Stimulated activated CD4-positive, alpha-beta T cell treated with anti-CD3 and anti-CD28 coated beads, Interleukin-12 subunit alpha, Interleukin-12 subunit beta, amount 100 ng/mL, for 48 hours (primary cell): ENCODE measurements around the gene ATP6V0E2.
"Not testable (repeated sequence)": the region's sequence is repeated elsewhere in the genome, so short reads cannot be mapped to it uniquely, and the experiment has no call there.

Source experiments
- DNase-seq, 3 donors: peaks; one replicate each; pipeline ENCODE4 v3.0.0-alpha.2; 2020; ENCODE audit warnings: low read depth in 2 of 3, low spot score in 1 of 3

The ATP6V0E2 gene

DNA sequence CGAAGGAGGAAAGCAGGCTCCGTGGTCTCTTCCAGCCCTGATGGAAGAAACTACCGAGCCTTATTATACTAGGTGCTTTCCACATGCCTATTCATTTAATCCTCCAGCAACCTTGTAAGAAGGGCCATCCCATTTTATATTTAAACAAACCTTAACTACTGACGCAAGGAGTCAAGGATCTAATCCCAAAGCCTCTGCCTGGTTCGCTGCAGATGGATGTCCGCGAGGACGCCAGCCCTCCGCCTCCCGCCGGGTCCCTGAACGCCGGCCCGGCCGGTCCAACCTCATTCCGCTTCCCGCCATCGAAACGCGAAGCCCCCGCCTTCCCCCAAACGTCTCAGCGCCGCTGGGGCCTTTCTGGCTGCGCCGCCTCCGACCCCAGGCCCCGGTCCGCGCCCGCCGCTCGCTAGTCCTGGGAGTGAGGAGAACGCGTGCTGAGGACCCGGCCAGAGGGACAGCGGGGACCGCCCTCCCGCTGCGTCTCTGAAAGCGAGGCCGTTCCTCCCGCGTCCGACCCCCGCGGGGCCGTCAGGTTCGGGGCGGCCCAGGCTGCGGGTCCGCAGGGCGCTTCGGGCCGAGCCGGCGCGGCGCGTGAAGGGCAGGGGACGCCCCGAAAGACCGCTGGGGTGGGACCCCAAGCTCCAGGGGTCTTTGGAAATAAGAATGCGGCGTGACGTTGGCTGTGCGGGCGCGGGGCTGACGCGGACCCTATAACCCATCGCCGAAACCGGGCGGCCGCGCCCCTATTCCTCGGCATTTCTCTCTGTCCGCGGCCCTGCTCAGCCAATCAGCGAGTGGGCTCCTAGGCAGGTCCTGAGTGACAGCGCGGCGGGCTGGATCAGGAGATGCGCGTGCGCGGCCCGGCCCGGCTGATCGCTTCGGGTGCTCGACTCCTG, at the start of gene ATP6V0E2:
ATP6V0E2 (plus strand) TSS at position 896 of the 896 bp plus-strand sequence. CDS start 97 bp downstream, outside the sequence.
- peak; percentile 80 to 92 (median 90) for DNase-seq

DNA sequence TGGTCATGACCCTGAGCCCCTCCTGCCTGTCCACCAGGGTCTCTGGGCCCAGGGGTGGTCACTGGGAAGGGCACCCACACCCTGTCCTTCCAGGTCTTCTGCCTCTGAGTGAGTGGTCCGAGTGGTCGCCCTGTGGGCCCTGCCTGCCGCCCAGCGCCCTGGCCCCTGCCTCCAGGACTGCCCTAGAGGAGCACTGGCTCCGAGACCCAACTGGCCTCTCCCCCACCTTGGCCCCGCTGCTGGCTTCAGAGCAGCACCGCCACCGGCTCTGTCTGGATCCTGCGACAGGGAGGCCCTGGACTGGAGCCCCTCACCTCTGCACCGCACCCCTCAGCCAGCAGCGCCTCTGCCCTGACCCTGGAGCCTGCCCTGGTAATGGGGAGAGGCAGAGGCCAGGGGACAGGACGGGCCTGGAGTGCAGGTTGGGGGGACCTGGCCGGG, 49.4 kb upstream of the ATP6V0E2 start:
- no peak for DNase-seq

DNA sequence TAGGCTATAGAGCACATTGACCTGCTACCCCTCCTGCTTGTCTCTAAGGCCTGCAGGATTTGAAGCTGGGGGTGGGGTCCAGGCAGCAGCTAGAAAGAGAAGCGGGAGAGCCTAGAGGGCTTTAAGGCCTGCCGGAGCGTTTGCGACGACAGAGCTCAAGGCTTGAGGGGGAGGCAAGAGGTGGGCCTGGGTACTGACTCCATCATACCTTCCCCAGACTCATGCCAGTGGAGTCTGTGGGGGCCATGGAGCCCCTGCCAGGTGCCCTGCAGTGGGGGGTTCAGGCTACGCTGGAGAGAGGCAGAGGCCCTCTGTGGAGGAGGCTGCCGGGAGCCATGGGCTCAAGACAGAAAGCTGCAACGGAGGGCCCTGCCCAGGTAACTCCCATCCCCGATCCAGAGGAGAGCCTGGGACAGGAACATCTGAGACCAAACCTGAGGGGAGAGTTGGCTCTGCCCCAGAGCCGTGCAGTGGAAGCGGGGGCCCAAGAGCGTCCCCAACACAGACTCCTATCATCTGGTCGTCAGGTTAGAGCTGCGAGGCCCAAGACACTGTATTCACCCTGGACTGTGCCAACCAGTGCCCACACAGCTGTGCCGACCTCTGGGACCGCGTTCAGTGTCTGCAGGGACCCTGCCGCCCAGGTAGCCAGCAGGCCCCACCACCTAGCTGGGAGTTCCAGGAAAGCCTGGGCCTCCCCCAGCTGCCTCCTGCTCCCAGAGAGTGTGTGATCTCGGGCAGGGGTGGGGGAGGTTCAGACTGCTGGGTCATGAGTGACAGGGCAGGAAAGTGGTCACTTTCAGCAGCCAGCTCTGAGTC, 48.8 kb upstream of the ATP6V0E2 start:
- DNase-seq, result no peak

DNA sequence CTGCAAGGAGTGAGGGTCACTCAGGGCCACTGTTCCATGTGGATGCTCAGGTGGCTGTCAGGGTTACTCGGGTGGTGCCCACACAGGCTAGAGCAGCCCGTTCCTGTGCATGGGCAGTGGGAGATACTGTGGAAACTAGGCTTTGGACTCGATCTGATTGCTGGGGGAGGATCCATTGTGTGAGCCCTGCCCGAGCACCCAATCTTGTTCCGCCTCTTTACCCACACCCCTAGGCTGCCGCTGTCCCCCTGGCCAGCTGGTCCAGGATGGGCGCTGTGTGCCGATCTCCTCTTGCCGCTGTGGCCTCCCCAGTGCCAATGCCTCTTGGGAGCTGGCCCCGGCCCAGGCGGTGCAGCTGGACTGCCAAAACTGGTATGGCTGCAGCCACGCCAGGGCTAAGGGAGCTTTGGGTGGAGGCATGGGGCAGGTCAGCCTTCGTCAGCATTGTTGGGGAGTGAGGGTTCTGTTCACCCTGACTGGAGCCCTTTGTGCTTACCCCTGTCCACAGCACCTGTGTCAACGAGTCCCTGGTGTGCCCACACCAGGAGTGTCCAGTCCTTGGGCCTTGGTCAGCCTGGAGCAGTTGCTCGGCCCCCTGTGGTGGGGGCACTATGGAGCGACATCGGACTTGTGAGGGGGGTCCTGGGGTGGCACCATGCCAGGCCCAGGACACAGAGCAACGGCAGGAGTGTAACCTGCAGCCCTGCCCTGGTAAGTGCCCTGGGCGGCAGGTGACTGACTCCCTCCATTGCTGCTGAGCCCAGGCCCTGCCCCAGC, 48.0 kb upstream of the ATP6V0E2 start:
- DNase-seq, result no peak

DNA sequence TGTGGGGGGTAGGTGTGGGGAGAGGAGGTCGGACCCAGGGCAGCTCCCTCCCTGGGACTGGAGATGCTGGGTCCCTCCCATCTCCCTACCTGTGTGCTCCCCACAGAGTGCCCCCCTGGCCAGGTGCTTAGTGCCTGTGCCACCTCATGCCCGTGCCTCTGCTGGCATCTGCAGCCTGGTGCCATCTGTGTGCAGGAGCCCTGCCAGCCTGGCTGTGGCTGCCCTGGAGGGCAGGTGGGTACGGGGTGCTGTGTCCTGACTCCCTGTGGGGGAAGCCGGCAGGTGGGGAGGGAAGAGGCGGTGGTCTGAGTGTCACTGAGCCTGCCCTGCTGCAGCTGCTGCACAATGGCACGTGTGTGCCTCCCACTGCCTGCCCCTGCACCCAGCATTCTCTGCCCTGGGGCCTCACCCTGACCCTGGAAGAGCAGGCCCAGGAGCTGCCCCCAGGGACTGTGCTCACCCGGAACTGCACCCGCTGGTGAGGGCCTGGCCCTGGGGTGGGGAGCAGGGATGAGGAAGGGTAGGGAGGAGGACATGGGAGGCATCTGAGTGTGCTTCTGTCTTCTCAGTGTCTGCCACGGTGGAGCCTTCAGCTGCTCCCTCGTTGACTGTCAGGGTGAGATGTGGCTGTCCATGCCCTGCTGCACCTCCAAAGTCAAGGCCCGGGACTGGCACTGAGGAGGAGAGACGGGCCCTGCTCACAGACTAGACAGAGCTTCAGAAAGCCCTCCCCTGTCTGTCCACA, 47.3 kb upstream of the ATP6V0E2 start:
- DNase-seq, result no peak

DNA sequence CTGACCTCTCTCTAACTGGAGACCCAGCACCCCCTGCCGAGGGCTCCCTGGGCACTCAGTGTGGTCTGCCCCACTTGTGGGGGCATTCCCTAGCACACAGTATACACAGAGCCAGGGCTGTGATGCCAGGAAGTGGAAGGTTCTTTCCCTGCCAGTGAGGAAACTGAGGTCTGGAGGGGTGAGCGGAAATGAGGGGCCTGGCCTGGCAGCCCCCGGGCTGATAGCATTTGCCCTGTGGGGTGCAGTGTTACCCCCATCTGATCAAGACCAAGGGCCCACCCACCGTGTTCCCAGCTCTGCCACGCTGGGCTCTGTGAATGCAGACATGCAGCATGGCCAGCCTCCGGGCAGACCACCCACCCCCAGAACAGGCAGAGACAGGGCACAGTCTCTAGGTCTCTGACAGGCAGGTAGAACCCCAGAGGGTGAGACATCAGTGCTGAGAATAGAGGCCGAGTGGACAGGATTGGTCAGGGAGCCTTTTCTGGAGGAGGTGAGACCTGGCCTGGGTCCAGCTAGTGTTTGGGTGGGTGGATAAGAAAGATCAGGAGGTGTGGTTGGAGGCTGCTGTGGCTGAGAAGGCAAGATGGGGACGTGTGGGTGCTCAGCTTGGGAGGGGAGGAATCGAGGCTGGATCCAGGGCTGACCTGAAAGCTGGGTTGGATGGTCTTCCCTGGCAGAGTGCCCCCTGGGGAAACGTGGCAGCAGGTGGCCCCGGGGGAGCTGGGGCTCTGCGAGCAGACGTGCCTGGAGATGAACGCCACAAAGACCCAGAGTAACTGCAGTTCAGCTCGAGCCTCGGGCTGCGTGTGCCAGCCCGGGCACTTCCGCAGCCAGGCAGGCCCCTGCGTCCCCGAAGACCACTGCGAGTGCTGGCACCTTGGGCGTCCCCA, 46.4 kb upstream of the ATP6V0E2 start:
- no peak for DNase-seq

DNA sequence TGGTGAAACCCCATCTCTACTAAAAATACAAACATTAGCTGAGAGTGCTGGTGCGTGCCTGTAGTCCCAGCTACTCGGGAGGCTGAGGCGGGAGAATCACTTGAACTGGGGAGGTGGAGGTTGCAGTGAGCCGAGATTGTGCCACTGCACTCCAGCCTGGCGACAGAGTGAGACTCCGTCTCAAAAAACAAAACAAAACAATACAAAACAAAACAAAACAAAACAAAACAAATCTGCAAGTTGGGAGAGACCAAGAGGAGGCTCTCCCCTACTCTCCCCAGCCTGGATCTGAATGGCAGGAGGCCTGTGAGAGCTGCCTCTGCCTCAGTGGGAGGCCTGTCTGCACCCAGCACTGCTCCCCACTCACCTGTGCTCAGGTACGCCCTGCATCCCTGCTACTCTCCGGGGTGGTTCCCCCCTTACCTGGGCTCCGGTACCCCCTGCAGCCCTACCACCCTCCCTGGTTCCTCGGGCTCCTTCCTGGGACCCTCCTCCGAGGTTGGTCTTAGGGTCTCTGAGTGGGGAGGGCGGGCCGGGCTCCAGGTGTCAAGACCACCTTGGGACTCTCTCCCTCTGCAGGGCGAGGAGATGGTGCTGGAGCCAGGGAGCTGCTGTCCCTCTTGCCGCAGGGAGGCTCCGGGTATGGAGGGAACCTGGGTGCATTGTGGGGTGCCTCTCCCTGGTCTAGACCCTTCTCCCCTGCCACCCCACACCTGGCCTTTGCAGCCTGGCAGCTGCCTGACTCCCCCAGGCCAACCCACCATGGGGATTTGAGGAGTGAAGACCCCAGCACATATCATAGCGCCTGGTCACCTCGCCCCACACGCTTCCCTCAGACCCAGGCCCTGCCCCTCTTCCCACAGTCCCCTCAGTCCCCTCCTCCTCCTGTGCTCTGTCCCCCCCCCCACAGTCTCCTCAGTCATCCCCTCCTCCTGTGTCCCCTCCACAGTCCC, 45.1 kb upstream of the ATP6V0E2 start:
- DNase-seq, result no peak

DNA sequence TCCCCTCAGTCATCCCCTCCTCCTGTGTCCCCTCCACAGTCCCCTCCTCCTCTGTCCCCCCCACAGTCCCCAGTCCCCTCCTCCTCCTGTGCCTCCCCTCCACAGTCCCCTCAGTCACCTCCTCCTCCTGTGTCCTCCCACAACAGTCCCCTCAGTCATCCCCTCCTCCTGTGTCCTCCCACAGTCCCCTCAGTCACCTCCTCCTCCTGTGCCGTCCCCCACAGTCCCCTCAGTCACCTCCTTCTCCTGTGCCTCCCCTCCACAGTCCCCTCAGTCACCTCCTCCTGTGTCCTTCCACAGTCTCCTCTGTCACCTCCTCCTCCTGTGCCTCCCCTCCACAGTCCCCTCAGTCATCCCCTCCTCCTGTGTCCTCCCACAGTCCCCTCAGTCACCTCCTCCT, 43.2 kb upstream of the ATP6V0E2 start:
- DNase-seq, result not testable (repeated sequence)

DNA sequence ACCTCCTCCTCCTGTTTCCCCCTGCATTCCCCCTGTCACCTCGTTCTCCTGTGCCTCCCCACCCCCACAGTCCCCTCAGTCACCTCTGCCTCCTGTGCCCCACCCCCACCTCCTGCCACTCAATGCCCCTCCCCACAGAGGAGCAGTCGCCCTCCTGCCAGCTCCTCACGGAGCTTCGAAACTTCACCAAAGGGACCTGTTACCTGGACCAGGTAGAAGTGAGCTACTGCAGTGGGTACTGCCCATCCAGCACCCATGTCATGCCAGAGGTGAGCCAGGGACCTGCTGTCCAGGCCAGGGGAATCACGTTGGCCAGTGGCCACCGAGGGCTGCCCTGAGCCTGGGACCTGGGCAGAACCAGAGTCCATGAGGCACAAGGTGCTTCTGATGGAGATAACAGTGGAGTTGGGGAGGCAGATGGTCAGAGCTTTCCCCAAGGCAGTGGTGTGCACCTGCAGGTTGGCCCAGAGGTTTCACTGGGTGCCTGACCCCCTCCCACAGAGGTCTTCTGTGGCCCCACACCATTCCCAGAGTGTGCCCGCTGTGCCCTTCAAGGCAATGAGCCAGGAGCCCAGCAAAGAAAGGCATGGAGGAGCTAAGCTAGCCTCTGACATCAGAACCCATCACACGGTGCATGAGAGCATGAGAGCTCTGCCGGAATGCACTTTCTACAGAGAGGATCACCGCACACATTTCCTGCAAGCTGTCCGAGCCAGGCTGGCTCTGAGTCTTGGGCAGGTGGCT, 42.6 kb upstream of the ATP6V0E2 start:
- no peak for DNase-seq

DNA sequence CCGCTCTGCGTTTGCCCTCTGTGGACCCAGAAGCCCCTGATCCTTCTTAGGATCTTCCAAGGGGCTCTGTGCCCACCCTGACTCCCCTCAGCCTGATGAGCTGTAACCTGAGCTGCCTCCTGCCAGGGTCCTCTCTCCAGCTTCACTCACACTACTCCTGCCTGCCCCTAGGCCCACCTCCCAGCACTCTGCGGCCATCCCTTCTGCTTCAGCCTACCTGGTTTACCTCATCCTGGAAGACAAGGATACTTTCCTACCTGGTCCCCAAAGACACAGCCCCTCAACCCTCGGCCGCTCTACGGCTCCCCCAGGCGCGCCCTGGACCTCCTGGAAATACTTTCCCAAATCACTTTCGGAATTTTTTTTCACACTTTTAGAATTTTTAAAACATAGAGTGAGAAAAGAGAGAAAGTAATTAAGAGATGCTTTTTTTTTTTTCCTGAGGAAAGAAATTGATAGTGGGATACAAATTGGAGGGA, 42.0 kb upstream of the ATP6V0E2 start:
- DNase-seq, result no peak

DNA sequence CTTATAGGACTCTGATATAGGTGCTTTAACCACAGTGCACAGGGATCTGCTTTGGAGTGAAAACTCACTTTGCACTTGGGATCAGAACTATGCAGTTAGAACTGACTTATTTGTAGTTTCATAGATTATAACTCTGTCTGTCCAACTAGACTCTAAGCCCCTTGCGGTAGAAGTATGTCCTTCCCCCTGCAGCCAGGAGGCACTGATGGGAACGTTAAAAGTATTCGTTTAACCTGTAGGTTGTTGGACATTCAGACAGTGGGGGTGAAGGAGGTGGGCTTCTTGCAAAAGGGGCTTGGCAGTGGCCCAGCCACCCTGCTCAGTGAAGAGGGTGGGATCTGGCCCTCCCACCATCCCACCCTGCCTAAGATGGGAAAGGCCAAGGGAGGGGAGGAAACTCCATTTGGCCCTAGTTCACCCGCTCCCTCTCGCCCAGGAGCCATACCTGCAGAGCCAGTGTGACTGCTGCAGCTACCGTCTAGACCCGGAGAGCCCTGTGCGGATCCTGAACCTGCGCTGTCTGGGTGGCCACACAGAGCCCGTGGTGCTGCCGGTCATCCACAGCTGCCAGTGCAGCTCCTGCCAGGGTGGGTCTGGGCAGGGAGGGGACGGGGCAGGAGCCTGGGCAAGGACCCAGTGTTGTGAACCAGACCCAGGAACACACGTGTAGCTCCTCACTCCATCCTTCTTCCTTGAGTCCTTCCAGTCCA, 41.3 kb upstream of the ATP6V0E2 start:
- no peak for DNase-seq

DNA sequence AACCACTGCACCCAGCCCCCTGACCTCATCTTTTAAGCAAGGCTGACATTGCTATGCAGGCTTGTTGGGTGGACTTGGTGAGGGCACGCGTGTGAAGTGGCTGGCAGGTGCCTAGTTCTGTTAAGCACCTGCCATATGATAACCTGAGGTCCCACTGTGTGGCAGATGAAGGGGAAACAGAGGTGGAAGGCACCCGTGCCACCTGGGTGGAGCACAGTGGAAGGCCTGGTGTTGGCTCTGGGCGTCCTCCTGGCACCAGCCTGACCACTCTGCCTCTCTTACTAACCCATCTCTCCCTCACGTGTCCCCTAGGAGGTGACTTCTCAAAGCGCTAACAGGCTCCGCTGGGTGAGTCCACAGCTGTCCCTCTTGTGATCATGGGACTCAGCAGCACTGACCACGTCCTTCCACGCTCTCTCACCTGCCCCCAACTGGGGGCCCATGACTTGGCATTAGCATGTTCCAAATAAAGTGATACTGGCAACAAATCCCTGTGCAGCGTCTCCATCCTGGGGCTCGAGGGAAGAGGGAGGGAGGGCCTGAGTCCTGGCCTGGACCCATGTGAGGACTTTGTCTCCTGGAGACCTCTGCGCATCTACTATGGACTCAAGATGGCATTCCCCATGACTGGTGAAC, 40.2 kb upstream of the ATP6V0E2 start:
- DNase-seq, result no peak

DNA sequence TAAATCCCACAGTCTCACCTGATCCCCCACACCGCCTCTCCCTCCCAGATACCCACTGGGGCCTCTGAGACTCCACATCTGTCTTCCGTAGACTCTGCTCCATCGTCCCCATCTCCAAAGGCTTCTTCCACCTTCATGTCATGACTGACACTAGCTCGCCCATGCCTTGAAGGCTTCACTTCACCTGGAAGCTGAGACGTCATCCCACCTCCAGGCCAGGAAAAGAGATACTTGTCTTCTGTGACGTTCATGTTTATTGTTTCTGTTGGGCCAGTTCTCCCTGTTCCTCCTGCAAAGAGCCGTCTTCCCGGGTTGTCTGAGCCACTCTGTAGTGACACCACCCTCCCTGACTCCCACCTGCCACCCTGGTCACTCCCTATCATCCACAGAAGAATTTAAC, 39.2 kb upstream of the ATP6V0E2 start:
- DNase-seq, result no peak

DNA sequence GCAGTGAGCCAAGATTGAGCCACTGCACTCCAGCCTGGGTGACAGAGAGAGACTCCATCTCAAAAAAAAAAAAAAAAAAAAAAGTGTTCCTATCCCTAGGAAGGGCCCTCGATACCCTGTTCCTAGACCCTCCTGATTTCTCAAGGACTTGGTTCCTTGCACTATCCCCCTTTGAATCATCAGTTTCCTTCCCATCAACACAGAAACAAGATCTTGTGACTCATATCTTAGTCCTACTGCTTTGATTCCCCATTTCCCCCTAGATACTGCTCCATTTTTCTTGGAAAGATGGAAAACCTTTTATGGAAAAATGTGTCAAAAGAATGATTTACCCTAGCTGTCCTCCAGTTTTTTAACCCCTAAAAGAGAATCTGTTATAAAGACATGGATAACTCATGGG, 37.3 kb upstream of the ATP6V0E2 start:
- no peak for DNase-seq

DNA sequence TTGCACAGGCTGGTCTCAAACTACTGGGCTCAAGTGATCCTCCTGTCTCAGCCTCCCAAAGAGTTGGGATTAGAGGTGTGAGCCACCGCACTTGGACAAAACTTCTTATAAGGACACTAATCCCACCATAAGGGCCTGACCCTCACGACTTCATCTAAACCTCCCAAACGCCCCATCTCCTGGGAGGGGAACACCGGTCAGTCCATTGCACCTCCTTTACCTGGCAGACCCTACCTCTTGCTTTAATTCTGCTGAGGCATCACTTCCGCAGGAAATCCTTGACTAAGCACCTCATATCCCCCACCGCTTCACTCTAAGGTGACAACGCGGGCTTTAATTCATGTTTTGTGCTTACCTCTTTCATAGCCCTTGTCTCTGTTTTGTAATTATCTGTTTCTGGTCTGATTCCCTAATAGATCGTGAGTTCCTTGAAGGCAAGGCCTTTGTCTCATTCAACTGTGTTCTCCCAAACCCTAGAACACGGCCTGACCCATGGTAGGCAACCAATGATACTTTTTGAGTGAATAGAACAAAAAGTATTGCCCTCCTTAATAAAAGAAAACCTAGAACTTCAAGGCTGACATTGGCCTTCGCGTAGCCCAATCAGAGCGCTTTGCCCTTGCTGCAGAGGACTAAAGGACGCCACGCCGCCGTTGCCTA, 36.1 kb upstream of the ATP6V0E2 start:
- DNase-seq, result no peak
